Left ventricle myocardium inferior (tissue), 1 donor: ENCODE data around the gene SCN1B. TPM values are rescaled to one million over a fixed set of nuclear protein-coding genes. Genes with fewer than 3 reads are reported as not detected.
A peak's percentile ranks its signal among the peaks of the same experiment; 100 is the strongest.

Source experiments
- DNase-seq: peaks from one replicate; pipeline ENCODE4 v3.0.0-alpha.2; 2020
- H3K27ac ChIP-seq: fragments of 200-600 bp; replicated peaks from 2 replicates; pipeline ENCODE4 v1.8.0; 2021
- H3K27me3 ChIP-seq: fragments of 200-600 bp; 2 replicates; pipeline ENCODE4 v1.8.0; 2021; ENCODE audit warnings: low read depth
- H3K36me3 ChIP-seq: fragments of 200-600 bp; 2 replicates; pipeline ENCODE4 v1.8.0; 2021
- H3K4me1 ChIP-seq: fragments of 200-600 bp; 2 replicates; pipeline ENCODE4 v1.8.0; 2021
- H3K4me3 ChIP-seq: fragments of 200-600 bp; 2 replicates; pipeline ENCODE4 v1.8.0; 2021; ENCODE audit warnings: mild to moderate bottlenecking, moderate library complexity
- H3K9me3 ChIP-seq: fragments of 200-600 bp; replicated peaks from 2 replicates; pipeline ENCODE4 v1.8.0; 2021
- intact Hi-C: fragments of 100-400 bp; cut with micrococcal nuclease; formaldehyde crosslinking; loops from one replicate; pipeline ENCODE4 v1.11.0; 2022
- total RNA-seq: library from RNA; stranded (reverse); fragmentation: NEBNext Ultra II Directional; extraction: Animal tissue kit (Norgen Biotek cat#: 25700); gene quantifications from one replicate; pipeline ENCODE4 v1.2.1, GENCODE V29; 2021
- TF ChIP-seq, protein P1 (sequence below): fragments of 200-600 bp; IDR thresholded peaks from 2 replicates; pipeline ENCODE4 v1.8.0; 2021; ENCODE audit warnings: antibody characterized with exemption, mild to moderate bottlenecking, borderline replicate concordance
- donor health status: DM: no; HTN: yes; CAD: no; lungs with severe emphysema.

The SCN1B gene
- total RNA-seq, 1 donor from 2014 or later: 52.8 TPM

DNA sequence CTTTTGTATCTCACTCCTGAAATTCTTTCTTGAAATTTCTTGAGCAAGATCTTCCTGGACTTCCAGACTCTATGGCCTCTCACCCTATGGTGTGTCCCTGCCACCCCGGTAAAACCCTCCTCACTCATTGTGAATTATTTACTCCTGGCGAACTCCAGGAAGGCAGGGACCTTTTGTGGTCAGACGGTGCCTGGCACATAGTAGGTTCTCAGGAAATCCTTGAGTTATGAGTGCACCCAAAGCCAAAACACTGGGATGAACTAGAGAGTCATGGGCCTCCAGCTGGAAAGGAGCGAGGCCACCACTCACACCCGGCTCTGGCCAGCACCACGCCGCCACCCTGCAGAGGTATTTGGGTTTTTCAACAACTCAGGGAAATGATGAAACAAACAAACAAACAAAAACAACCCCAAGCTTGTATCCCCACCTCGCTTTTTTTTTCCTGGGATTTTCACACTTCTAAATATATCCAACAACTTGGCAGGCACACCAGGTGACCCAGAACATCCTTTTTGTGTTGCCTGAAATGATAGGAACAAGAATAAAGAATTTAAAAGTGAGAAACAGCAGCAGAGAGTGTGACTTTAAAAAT, 22.4 kb downstream of the SCN1B start:
- TF ChIP-seq, protein P1, sequence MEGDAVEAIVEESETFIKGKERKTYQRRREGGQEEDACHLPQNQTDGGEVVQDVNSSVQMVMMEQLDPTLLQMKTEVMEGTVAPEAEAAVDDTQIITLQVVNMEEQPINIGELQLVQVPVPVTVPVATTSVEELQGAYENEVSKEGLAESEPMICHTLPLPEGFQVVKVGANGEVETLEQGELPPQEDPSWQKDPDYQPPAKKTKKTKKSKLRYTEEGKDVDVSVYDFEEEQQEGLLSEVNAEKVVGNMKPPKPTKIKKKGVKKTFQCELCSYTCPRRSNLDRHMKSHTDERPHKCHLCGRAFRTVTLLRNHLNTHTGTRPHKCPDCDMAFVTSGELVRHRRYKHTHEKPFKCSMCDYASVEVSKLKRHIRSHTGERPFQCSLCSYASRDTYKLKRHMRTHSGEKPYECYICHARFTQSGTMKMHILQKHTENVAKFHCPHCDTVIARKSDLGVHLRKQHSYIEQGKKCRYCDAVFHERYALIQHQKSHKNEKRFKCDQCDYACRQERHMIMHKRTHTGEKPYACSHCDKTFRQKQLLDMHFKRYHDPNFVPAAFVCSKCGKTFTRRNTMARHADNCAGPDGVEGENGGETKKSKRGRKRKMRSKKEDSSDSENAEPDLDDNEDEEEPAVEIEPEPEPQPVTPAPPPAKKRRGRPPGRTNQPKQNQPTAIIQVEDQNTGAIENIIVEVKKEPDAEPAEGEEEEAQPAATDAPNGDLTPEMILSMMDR: no peak
- H3K27ac ChIP-seq: peak overlapping the region; percentile 56
- peaks cover 36% of the 10 kb centered on the region for H3K4me1 ChIP-seq
- DNase-seq: no peak
- H3K9me3 ChIP-seq: no peaks in the 10 kb centered on the region
- H3K36me3 ChIP-seq: no peaks in the 10 kb centered on the region
- peaks cover 20% of the 10 kb centered on the region for H3K27me3 ChIP-seq
- H3K4me3 ChIP-seq: no peak overlapping the region
- intact Hi-C loops: no loop called here

DNA sequence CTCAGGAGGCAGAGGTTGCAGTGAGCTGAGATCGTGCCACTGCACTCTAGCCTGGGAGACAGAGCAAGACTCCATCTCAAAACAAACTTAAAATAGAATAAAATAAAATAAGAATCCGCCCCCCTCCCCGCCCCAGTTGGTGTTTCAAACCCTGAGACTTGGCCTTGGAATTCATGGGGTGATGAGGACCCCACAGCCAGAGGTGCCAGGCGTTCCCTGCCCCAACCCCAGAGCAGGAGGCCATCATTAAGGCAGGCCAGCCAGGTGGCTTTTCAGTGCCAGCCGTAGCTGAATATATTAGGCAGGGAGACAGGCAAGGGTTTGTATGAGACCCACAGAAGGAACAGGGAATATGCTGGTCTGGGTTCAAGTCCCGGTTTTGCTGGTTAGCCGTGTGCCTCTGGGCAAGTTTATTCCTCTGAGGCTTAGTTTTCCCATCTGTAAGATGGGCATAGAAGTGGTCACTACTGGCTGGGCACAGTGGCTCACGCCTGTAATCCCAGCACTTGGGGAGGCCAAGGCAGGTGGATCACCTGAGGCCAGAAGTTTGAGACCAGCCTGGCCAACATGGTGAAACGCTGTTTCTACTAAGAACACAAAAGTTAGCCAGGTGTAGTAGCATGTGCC, 23.5 kb downstream of the SCN1B start:
- Histone ChIP-seq H3K36me3 (no peaks in the 10 kb centered on the region), H3K4me1 (peaks cover 27% of the 10 kb centered on the region), H3K27me3 (peaks cover 20% of the 10 kb centered on the region), H3K9me3 (no peaks in the 10 kb centered on the region), H3K27ac (peak overlapping the region; percentile 56), H3K4me3 (no peak overlapping the region)
- TF ChIP-seq, protein P1: no peak
- intact Hi-C loops: no loop called here
- DNase-seq: no peak

DNA sequence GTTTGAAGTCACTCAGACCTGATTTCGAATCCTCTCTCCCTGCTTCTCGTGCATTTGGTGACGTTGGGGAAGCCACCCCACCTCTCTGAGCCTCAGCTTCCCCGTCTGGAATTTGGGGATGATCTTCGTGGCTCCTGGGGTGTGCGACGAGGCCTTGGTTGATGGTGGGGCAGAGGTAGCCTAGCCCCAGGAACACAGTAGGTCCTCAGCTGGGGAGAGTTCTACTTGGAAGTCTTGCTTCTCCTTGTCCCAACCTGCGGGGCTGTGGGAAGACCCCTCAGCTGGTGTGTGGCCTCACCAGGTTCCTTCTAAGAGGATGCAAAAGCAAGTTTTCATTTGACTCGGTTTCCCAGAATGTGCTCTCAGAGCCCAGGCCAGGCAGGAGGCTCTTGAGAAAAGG, 24.4 kb downstream of the SCN1B start:
- peaks cover 22% of the 10 kb centered on the region for H3K27me3 ChIP-seq
- intact Hi-C loops: no loop called here
- peaks cover 19% of the 10 kb centered on the region for H3K4me1 ChIP-seq
- H3K4me3 ChIP-seq: no peak overlapping the region
- no peak for DNase-seq
- H3K36me3 ChIP-seq: no peaks in the 10 kb centered on the region
- TF ChIP-seq, protein P1: no peak
- no peak overlapping the region for H3K27ac ChIP-seq
- no peaks in the 10 kb centered on the region for H3K9me3 ChIP-seq

DNA sequence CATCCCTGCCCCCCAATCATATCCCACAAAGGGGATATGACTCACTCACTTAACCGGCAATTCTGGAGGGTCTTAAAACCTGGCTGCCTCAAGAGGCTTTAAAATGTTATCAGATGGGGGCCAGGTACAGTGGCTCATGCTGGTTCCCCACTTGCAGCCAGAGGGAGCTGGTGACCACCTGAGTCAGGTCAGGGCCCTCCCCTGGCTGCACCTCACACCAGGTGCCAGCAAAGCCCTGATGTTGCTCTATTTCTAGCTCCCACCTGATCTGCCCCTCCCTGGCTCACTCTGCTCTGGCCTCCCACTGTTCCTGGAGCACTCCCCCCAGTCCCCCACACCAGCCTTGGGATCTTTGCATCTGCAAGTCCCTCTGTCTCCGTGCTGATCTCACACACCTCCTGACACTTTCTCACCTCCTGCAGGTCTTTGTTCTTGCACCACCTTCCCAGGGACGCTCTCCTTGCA, 25.5 kb downstream of the SCN1B start:
- Histone ChIP-seq H3K27me3 (peaks cover 23% of the 10 kb centered on the region), H3K9me3 (no peaks in the 10 kb centered on the region), H3K36me3 (no peaks in the 10 kb centered on the region), H3K4me3 (no peak overlapping the region), H3K4me1 (peaks cover 18% of the 10 kb centered on the region), H3K27ac (no peak overlapping the region)
- intact Hi-C loops: no loop called here
- TF ChIP-seq, protein P1: no peak
- no peak for DNase-seq

DNA sequence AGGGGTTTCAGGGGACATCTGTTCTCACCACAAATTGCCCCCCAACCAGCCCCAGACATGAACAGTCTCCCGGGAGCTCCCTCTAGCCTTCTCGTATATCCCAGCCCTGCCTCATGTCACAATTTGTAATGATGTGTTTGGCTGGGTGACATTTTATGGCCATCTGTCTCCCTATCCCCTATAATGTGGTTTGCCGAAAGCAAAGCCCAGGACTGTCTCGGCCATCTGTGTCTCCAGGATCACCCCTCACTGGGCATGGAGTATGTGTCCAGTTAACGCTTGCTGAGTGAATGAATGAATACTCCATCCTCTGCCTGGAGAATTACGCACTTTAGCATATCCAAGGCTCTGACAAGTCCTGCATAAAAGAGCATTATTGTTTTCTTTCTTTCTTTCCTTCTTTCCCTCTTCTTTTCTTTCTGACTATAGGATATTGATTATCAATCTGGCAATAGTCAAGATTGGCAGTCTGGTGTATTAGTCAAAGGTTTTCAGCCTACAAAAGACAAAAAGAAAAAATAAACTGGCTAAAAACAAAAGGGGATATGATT, 26.3 kb downstream of the SCN1B start:
- intact Hi-C loops: no loop called here
- TF ChIP-seq, protein P1: no peak
- no peaks in the 10 kb centered on the region for H3K36me3 ChIP-seq
- peaks cover 23% of the 10 kb centered on the region for H3K27me3 ChIP-seq
- no peak overlapping the region for H3K4me3 ChIP-seq
- H3K9me3 ChIP-seq: no peaks in the 10 kb centered on the region
- no peak for DNase-seq
- no peak overlapping the region for H3K27ac ChIP-seq
- peaks cover 18% of the 10 kb centered on the region for H3K4me1 ChIP-seq
